Inflammatory macrophage (primary cell): ENCODE measurements around the gene PROK2.

Experiments used
- DNase-seq, 2 donors: peaks; one replicate each; pipeline ENCODE4 v3.0.0-alpha.2; 2020 to 2022

The PROK2 gene

GRCh38 chr3:71733319-71733718 is 51.6 kb downstream of the PROK2 start:
- no peak for DNase-seq

- DNase-seq: no peak
These were observed 52.3 kb downstream of the PROK2 start for GRCh38 chr3:71732637-71733036.

GRCh38 chr3:71728632-71729342 is 56.2 kb downstream of the PROK2 start:
- no peak for DNase-seq

GRCh38 chr3:71726146-71726545 is 58.8 kb downstream of the PROK2 start:
- DNase-seq: peak; percentile 38 to 39

- DNase-seq: peak; percentile 14 to 57
These were observed 59.5 kb downstream of the PROK2 start, which contains the start of gene EIF4E3 for GRCh38 chr3:71725271-71725991. EIF4E3 (minus strand) TSS chr3:71725402; CDS start chr3:71725367, 35 bp downstream.

- peak; percentile 12 to 51 for DNase-seq
These were observed 60.2 kb downstream of the PROK2 start for GRCh38 chr3:71724584-71725270.

- no peak for DNase-seq
These were observed 60.8 kb downstream of the PROK2 start for GRCh38 chr3:71724171-71724453.

- DNase-seq: no peak
These were observed 61.3 kb downstream of the PROK2 start for GRCh38 chr3:71723452-71724170.

GRCh38 chr3:71722693-71723092 is 62.3 kb downstream of the PROK2 start:
- DNase-seq: no peak
